ENCODE results near the gene CCER1. TPM values are rescaled to one million over a fixed set of nuclear protein-coding genes. Genes with fewer than 3 reads are reported as not detected.

The CCER1 gene
- total and polyA plus RNA-seq, 2 experiments from 2014 or later: not detected

DNA sequence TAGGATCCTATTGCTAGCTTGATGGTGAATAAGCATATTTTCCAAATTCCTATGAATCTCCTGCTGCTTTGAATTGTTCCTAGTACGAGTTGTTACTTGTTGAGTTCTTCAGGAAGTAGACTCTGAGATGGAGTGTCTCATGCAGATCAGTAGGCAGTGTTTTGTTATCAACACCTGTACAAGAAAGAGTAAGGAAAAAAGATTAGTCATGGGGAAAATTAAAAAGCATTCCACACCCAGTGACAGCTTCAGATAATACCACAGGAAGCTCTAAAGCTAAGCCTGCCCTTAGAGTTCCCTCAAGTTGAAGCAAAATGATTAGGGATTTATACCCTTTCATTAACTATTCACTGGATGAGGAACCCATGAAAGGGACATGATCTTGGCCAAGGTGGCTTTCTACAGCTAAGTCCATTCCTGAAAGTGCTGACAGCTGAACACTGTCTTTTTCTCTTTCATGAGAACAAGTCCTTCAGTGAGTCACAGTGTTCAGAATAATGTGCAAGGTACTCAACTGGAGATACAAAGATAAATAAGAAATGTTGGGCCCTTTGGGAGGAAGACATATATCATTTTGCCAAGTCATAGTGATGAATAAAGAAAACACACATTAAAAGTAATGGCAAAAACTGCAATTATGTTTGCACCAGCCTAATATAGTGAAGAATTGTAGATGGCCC, 49.1 kb downstream of the CCER1 start (continued):
- TF ChIP-seq, protein P1, sequence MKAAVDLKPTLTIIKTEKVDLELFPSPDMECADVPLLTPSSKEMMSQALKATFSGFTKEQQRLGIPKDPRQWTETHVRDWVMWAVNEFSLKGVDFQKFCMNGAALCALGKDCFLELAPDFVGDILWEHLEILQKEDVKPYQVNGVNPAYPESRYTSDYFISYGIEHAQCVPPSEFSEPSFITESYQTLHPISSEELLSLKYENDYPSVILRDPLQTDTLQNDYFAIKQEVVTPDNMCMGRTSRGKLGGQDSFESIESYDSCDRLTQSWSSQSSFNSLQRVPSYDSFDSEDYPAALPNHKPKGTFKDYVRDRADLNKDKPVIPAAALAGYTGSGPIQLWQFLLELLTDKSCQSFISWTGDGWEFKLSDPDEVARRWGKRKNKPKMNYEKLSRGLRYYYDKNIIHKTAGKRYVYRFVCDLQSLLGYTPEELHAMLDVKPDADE (IDR thresholded peaks at IDR 0.05): no peak
- TF ChIP-seq EZH2 (IDR thresholded peaks at IDR 0.05; ENCODE audit: low read depth, unreplicated experiment) (no peak), JUNB (IDR thresholded peaks at IDR 0.05; ENCODE audit: unreplicated experiment) (no peak), POLR2AphosphoS5 (IDR thresholded peaks at IDR 0.05; ENCODE audit: low read depth) (no peak)
- TF ChIP-seq, protein P2, sequence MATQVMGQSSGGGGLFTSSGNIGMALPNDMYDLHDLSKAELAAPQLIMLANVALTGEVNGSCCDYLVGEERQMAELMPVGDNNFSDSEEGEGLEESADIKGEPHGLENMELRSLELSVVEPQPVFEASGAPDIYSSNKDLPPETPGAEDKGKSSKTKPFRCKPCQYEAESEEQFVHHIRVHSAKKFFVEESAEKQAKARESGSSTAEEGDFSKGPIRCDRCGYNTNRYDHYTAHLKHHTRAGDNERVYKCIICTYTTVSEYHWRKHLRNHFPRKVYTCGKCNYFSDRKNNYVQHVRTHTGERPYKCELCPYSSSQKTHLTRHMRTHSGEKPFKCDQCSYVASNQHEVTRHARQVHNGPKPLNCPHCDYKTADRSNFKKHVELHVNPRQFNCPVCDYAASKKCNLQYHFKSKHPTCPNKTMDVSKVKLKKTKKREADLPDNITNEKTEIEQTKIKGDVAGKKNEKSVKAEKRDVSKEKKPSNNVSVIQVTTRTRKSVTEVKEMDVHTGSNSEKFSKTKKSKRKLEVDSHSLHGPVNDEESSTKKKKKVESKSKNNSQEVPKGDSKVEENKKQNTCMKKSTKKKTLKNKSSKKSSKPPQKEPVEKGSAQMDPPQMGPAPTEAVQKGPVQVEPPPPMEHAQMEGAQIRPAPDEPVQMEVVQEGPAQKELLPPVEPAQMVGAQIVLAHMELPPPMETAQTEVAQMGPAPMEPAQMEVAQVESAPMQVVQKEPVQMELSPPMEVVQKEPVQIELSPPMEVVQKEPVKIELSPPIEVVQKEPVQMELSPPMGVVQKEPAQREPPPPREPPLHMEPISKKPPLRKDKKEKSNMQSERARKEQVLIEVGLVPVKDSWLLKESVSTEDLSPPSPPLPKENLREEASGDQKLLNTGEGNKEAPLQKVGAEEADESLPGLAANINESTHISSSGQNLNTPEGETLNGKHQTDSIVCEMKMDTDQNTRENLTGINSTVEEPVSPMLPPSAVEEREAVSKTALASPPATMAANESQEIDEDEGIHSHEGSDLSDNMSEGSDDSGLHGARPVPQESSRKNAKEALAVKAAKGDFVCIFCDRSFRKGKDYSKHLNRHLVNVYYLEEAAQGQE (IDR thresholded peaks at IDR 0.05; ENCODE audit: unreplicated experiment): no peak

DNA sequence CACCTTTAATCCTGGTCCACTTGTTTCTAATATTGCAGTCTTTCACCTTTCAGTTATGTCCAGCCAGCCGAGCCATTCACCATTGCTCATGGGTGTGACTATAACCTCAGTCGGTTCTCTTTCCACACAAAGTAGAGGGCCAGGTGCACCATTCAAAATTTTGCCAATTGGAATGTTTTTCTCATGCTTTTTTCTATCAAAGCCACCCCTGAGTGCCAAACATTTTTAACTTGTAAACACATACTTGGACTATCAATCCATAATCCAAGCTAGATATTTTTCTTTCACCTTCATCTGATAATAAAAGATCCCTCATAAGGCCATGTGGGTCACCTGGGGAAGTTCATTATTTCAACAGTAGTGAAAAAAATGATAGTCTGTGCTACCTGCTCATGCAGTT, 52.4 kb downstream of the CCER1 start:
- H4K20me1 ChIP-seq (replicated peaks; ENCODE audit: insufficient read depth): no peaks in the 10 kb centered on the region
- H3K27me3 ChIP-seq (ENCODE audit: insufficient read depth): no peaks in the 10 kb centered on the region
- no peaks in the 10 kb centered on the region for H3K4me1 ChIP-seq (ENCODE audit: insufficient read depth)
- no peaks in the 10 kb centered on the region for H3F3A ChIP-seq (replicated peaks; ENCODE audit: low read depth)
- Mint-ChIP-seq H3K27me3 (ENCODE audit: insufficient read depth, low read depth, poor library complexity) (no peaks in the 10 kb centered on the region), H3K4me3 (no peak overlapping the region), H3K36me3 (ENCODE audit: low read depth) (no peaks in the 10 kb centered on the region), H3K27ac (no peak overlapping the region), H3K9me3 (no peaks in the 10 kb centered on the region), H3K4me1 (no peaks in the 10 kb centered on the region)
- no peaks in the 10 kb centered on the region for H3K9me2 ChIP-seq (ENCODE audit: insufficient read depth)
- no peaks in the 10 kb centered on the region for H3K79me2 ChIP-seq (replicated peaks; ENCODE audit: insufficient read depth)
- H2AFZ ChIP-seq: no peak overlapping the region
- ATAC-seq: no peak
- H3K36me3 ChIP-seq (ENCODE audit: insufficient read depth): no peaks in the 10 kb centered on the region
- DNase-seq (ENCODE audit: low spot score): no peak
- no peak overlapping the region for H3K4me3 ChIP-seq
- no peak overlapping the region for H3K27ac ChIP-seq (ENCODE audit: low read depth)
- no peak overlapping the region for H3K4me2 ChIP-seq
- TF ChIP-seq, protein P2 (IDR thresholded peaks at IDR 0.05; ENCODE audit: unreplicated experiment): no peak
- no peak for TF ChIP-seq NANOG (IDR thresholded peaks at IDR 0.05; ENCODE audit: borderline replicate concordance)
- TF ChIP-seq, protein P3, sequence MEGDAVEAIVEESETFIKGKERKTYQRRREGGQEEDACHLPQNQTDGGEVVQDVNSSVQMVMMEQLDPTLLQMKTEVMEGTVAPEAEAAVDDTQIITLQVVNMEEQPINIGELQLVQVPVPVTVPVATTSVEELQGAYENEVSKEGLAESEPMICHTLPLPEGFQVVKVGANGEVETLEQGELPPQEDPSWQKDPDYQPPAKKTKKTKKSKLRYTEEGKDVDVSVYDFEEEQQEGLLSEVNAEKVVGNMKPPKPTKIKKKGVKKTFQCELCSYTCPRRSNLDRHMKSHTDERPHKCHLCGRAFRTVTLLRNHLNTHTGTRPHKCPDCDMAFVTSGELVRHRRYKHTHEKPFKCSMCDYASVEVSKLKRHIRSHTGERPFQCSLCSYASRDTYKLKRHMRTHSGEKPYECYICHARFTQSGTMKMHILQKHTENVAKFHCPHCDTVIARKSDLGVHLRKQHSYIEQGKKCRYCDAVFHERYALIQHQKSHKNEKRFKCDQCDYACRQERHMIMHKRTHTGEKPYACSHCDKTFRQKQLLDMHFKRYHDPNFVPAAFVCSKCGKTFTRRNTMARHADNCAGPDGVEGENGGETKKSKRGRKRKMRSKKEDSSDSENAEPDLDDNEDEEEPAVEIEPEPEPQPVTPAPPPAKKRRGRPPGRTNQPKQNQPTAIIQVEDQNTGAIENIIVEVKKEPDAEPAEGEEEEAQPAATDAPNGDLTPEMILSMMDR (conservative IDR thresholded peaks at IDR 0.05; ENCODE audit: low read depth in 2 of 2): no peak
- TF ChIP-seq ZNF114 (CRISPR knock-in tag; IDR thresholded peaks at IDR 0.05): no peak
- no peak for TF ChIP-seq JUNB (IDR thresholded peaks at IDR 0.05; ENCODE audit: unreplicated experiment)
- no peak for TF ChIP-seq EZH2 (IDR thresholded peaks at IDR 0.05; ENCODE audit: low read depth, unreplicated experiment)
- TF ChIP-seq, protein P1 (IDR thresholded peaks at IDR 0.05): no peak
- no peak for TF ChIP-seq EZH2phosphoT487 (IDR thresholded peaks at IDR 0.05; ENCODE audit: unreplicated experiment)
- no peak for TF ChIP-seq POLR2AphosphoS5 (IDR thresholded peaks at IDR 0.05; ENCODE audit: low read depth)
- no peak for TF ChIP-seq ZNF331 (CRISPR knock-in tag; IDR thresholded peaks at IDR 0.05; ENCODE audit: low read depth)
- no peak for TF ChIP-seq STAT1 (IDR thresholded peaks at IDR 0.05; ENCODE audit: unreplicated experiment)
